ENCODE data around the gene ITGB1BP1. TPM values are rescaled to one million over a fixed set of nuclear protein-coding genes. Genes with fewer than 3 reads are reported as not detected.

The ITGB1BP1 gene
- total and polyA plus RNA-seq, 2 of the 13 experiments (the other 11 are each of a cell fraction or from before 2014, with no cell fraction given): 106 to 108 TPM

- TF ChIP-seq TEF (CRISPR knock-in tag; IDR thresholded peaks at IDR 0.05) (no peak), ZNF430 (CRISPR knock-in tag; IDR thresholded peaks at IDR 0.05) (peak; percentile 74), HOXA7 (CRISPR knock-in tag; IDR thresholded peaks at IDR 0.05) (no peak), BORCS8-MEF2B (CRISPR knock-in tag; IDR thresholded peaks at IDR 0.05) (peak; percentile 46; the same call in 1 of the 2 replicates), ZNF576 (CRISPR knock-in tag; IDR thresholded peaks at IDR 0.05) (no peak), GATA4 (IDR thresholded peaks at IDR 0.05; ENCODE audit: borderline replicate concordance, low read depth) (no peak), U2AF1 (optimal IDR thresholded peaks at IDR 0.05; ENCODE audit: low read depth, low read length) (no peak), ZBTB34 (CRISPR knock-in tag; IDR thresholded peaks at IDR 0.05) (no peak), FOXK1 (CRISPR knock-in tag; IDR thresholded peaks at IDR 0.05; ENCODE audit: borderline replicate concordance, low read depth) (no peak), CREB1 (IDR thresholded peaks at IDR 0.05) (no peak), CREB1 (CRISPR knock-in tag; IDR thresholded peaks at IDR 0.05) (no peak), TARDBP (CRISPR knock-in tag; IDR thresholded peaks at IDR 0.05) (no peak), HNRNPLL (IDR thresholded peaks at IDR 0.05; ENCODE audit: low read depth, low read length, poor library complexity, severe bottlenecking) (no peak), ZNF564 (CRISPR knock-in tag; IDR thresholded peaks at IDR 0.05) (peak; percentile 70), ZNF10 (CRISPR knock-in tag; IDR thresholded peaks at IDR 0.05; ENCODE audit: borderline replicate concordance, low read depth) (no peak), SPEN (CRISPR knock-in tag; IDR thresholded peaks at IDR 0.05; ENCODE audit: low read depth) (no peak), ZMYM2 (CRISPR knock-in tag; IDR thresholded peaks at IDR 0.05) (peak; percentile 54; the same call in 1 of the 2 replicates), KDM4B (CRISPR knock-in tag; IDR thresholded peaks at IDR 0.05) (peak; percentile 18; the same call in 1 of the 2 replicates), ZNF562 (CRISPR knock-in tag; IDR thresholded peaks at IDR 0.05; ENCODE audit: borderline replicate concordance) (no peak), ZBTB21 (CRISPR knock-in tag; IDR thresholded peaks at IDR 0.05) (no peak), MED1 (CRISPR knock-in tag; IDR thresholded peaks at IDR 0.05) (no peak), ZNF446 (CRISPR knock-in tag; IDR thresholded peaks at IDR 0.05) (no peak), ZNF788 (CRISPR knock-in tag; IDR thresholded peaks at IDR 0.05; ENCODE audit: borderline replicate concordance) (peak; percentile 73)
These were observed 818 bp downstream of the ITGB1BP1 start (continued) for GRCh38 chr2:9422321-9423099.

All from HepG2 (cell line).